C4-2B (cell line): ENCODE results near the gene RELN.

ENCODE experiments used
- H3K27ac ChIP-seq: fragments of 450-650 bp; 2 replicates; pipeline ENCODE4 v1.5.1; 2017
- CTCF ChIP-seq: fragments of 450-650 bp; conservative IDR thresholded peaks from 2 replicates; pipeline ENCODE4 v1.5.1; 2017; ENCODE audit warnings: mild to moderate bottlenecking
- ZFX ChIP-seq: fragments of 450-650 bp; IDR thresholded peaks from 2 replicates; pipeline ENCODE4 v1.6.1; 2017

The RELN gene

GRCh38 chr7:103462358-103462757, 527.1 kb downstream of the RELN start:
- TF ChIP-seq CTCF (no peak), ZFX (no peak)
- no peak overlapping the region for H3K27ac ChIP-seq

- TF ChIP-seq ZFX: no peak
- TF ChIP-seq CTCF: peak; percentile 98
- peak overlapping the region; percentile 8; the same call in 1 of the 2 replicates for H3K27ac ChIP-seq
Measured at GRCh38 chr7:103447073-103447960, 542.1 kb downstream of the RELN start.

GRCh38 chr7:103446049-103446520, 543.4 kb downstream of the RELN start, which contains the start of gene SLC26A5:
Gene SLC26A5, minus strand, starts transcription at chr7:103446207. Its CDS starts 24,693 bp downstream, at chr7:103421514.
- H3K27ac ChIP-seq: no peak within 1 kb of the TSS
- TF ChIP-seq CTCF: no peak
- TF ChIP-seq ZFX: no peak

GRCh38 chr7:103445228-103446048, 544.0 kb downstream of the RELN start:
- TF ChIP-seq CTCF: no peak
- TF ChIP-seq ZFX: no peak
- H3K27ac ChIP-seq: no peak overlapping the region

- no peak overlapping the region for H3K27ac ChIP-seq
- TF ChIP-seq ZFX: no peak
- no peak for TF ChIP-seq CTCF
Measured at GRCh38 chr7:103439661-103440060, 549.8 kb downstream of the RELN start.

GRCh38 chr7:103437623-103438022, 551.8 kb downstream of the RELN start:
- no peak overlapping the region for H3K27ac ChIP-seq
- TF ChIP-seq ZFX (no peak), CTCF (no peak)
